ENCODE data around the gene HMGCS2.

DNA sequence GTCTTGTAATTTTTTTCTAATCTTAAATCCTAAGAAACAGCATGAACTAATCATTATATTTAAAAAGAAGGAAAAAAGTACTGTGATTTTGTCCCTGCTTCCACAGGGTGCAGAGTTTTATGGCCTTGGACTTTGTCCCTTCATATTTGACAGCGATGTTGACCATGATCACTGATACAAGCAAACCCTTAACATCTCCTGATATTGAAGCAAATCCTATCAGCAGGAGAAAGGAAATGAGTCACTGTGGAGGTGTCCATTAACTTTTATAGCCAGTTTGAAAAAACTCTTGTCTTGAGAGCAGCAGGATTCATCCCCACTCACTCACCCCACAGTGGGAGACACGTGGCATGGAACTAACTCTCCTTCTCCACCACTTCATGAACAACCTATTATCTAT, 47.7 kb upstream of the HMGCS2 start:
- TF ChIP-seq, protein P1, sequence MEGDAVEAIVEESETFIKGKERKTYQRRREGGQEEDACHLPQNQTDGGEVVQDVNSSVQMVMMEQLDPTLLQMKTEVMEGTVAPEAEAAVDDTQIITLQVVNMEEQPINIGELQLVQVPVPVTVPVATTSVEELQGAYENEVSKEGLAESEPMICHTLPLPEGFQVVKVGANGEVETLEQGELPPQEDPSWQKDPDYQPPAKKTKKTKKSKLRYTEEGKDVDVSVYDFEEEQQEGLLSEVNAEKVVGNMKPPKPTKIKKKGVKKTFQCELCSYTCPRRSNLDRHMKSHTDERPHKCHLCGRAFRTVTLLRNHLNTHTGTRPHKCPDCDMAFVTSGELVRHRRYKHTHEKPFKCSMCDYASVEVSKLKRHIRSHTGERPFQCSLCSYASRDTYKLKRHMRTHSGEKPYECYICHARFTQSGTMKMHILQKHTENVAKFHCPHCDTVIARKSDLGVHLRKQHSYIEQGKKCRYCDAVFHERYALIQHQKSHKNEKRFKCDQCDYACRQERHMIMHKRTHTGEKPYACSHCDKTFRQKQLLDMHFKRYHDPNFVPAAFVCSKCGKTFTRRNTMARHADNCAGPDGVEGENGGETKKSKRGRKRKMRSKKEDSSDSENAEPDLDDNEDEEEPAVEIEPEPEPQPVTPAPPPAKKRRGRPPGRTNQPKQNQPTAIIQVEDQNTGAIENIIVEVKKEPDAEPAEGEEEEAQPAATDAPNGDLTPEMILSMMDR (conservative IDR thresholded peaks at IDR 0.05): no peak
- TF ChIP-seq EZH2 (IDR thresholded peaks at IDR 0.05; ENCODE audit: low read depth): no peak
